Sigmoid colon (tissue), 7 donors: ENCODE data around the gene ANXA3. TPM values are rescaled to one million over a fixed set of nuclear protein-coding genes. Genes with fewer than 3 reads are reported as not detected.

Experiments
- DNase-seq: peaks from one replicate; pipeline ENCODE4 v3.0.0-alpha.2; 2019
- H3K27ac ChIP-seq, 4 donors: fragments of 200-600 bp; sonication (generic); one replicate each; pipeline ENCODE4 v1.5.1; 2016 to 2019; ENCODE audit warnings: mild to moderate bottlenecking in 1 of 4
- H3K27me3 ChIP-seq, 3 donors: fragments of 200-600 bp; sonication (generic); one replicate each; pipeline ENCODE4 v1.5.1; 2019; ENCODE audit warnings: mild to moderate bottlenecking in 1 of 3
- H3K36me3 ChIP-seq, 4 donors: fragments of 200-600 bp; sonication (generic); one replicate each; pipeline ENCODE4 v1.5.1; 2016 to 2019
- H3K4me1 ChIP-seq, 4 donors: fragments of 200-600 bp; sonication (generic); one replicate each; pipeline ENCODE4 v1.5.1; 2017 to 2019
- H3K4me3 ChIP-seq, 4 donors: fragments of 200-600 bp; sonication (generic); one replicate each; pipeline ENCODE4 v1.5.1; 2017 to 2019; ENCODE audit warnings: mild to moderate bottlenecking in 2 of 4, moderate library complexity in 1 of 4
- H3K9me3 ChIP-seq, 4 donors: fragments of 200-600 bp in 3 of 4; sonication (generic) in 3 of 4; one replicate each; pipeline versions ENCODE4 v1.5.1 to v1.6.1; 2013 to 2019
- CTCF ChIP-seq, 4 experiments: fragments of 450-650 bp in 3 of 4; fragments of 200-600 bp in 1 of 4; IDR thresholded peaks; one replicate each; pipeline ENCODE4 v1.5.1; 2016 to 2019; ENCODE audit warnings: antibody characterized with exemption in 4 of 4, mild to moderate bottlenecking in 3 of 4, moderate library complexity in 2 of 4
- EP300 ChIP-seq, 4 donors: sonication (generic); formaldehyde crosslinking; IDR thresholded peaks; one replicate each; pipeline ENCODE4 v1.6.1; 2017; ENCODE audit warnings: antibody characterized with exemption in 4 of 4
- POLR2A ChIP-seq, 2 donors: fragments of 450-650 bp; IDR thresholded peaks; one replicate each; pipeline ENCODE4 v1.6.1; 2016; ENCODE audit warnings: antibody characterized with exemption in 2 of 2, mild to moderate bottlenecking in 2 of 2, moderate library complexity in 2 of 2
- POLR2AphosphoS5 ChIP-seq, 4 donors: sonication (generic); formaldehyde crosslinking; IDR thresholded peaks; one replicate each; pipeline ENCODE4 v1.6.1; 2017; ENCODE audit warnings: antibody characterized with exemption in 4 of 4
- WGBS, 2 donors: extraction: QIAGEN DNeasy Blood & Tissue Kit; methylation state at CpG; one replicate each; pipeline ENCODE4 v1.1.7; 2013; 5-methylcytosine and 5-hydroxymethylcytosine counted together
- intact Hi-C: fragments of 100-400 bp; cut with DNase I; formaldehyde crosslinking; loops from one replicate; pipeline ENCODE4 v1.15.1; 2023
- polyA plus RNA-seq, 3 donors: library from polyadenylated mRNA; stranded (reverse); fragments of 200-250 nt; gene quantifications; one replicate each; pipeline ENCODE4 v1.2.3, GENCODE V29; 2013
- small RNA-seq, 3 donors: library from RNA; depleted of rRNA; stranded (forward); fragments of <200 nt; gene quantifications; one replicate each; pipeline ENCODE3, GENCODE V24; 2016
- total RNA-seq, 4 donors: library from RNA; depleted of rRNA; stranded (reverse); fragments of >200 nt; gene quantifications; one replicate each; pipeline ENCODE4 v1.1.0, GENCODE V29; 2016
- donor health status: healthy with polysubstance abuse.
- donor health status: Bipolar disorder and iron deficiency.
- donor health status: healthy.

ANXA3 gene
- total and polyA plus RNA-seq, 7 donors: 17.8 to 109 (median 46.4) TPM

GRCh38 chr4:78654807-78655206 is 103.2 kb downstream of the ANXA3 start:
- TF ChIP-seq CTCF (IDR thresholded peaks at IDR 0.05) (no peak), POLR2AphosphoS5 (IDR thresholded peaks at IDR 0.05) (no peak), POLR2A (IDR thresholded peaks at IDR 0.05) (no peak), EP300 (IDR thresholded peaks at IDR 0.05) (no peak)
- Histone ChIP-seq H3K4me3 (no peak overlapping the region), H3K36me3 (no peaks in the 10 kb centered on the region), H3K4me1 (peaks cover 0 to 9% (median 0%) of the 10 kb centered on the region in 4 donors), H3K9me3 (no peaks in the 10 kb centered on the region), H3K27ac (no peak overlapping the region), H3K27me3 (no peaks in the 10 kb centered on the region)
- no peak for DNase-seq
- 0 to 69% methylated on average over 1 of the region's 1 CpG for WGBS, 2 donors
- intact Hi-C loops: no loop called here

- no peak for DNase-seq
- Histone ChIP-seq H3K4me3 (no peak overlapping the region), H3K36me3 (no peaks in the 10 kb centered on the region), H3K9me3 (no peaks in the 10 kb centered on the region), H3K4me1 (peaks cover 0 to 8% (median 0%) of the 10 kb centered on the region in 4 donors), H3K27me3 (no peaks in the 10 kb centered on the region), H3K27ac (peak overlapping the region in 1 of 4 donors; percentile 38)
- peak in 1 of 4 donors; percentile 46 for TF ChIP-seq POLR2AphosphoS5 (IDR thresholded peaks at IDR 0.05)
- no peak for TF ChIP-seq EP300 (IDR thresholded peaks at IDR 0.05)
- intact Hi-C loops: no loop called here
- 34 to 67% methylated on average over 7 of the region's 7 CpGs for WGBS, 2 donors
Measured at GRCh38 chr4:78656968-78657445, 105.4 kb downstream of the ANXA3 start.

- intact Hi-C loops: no loop called here
- Histone ChIP-seq H3K27ac (no peak overlapping the region), H3K36me3 (no peaks in the 10 kb centered on the region), H3K27me3 (no peaks in the 10 kb centered on the region), H3K4me3 (no peak overlapping the region), H3K4me1 (no peaks in the 10 kb centered on the region), H3K9me3 (no peaks in the 10 kb centered on the region)
- 83 to 90% methylated on average over 1 of the region's 1 CpG for WGBS, 2 donors
- DNase-seq: no peak
- no peak for TF ChIP-seq CTCF (IDR thresholded peaks at IDR 0.05)
- TF ChIP-seq EP300 (IDR thresholded peaks at IDR 0.05): no peak
- TF ChIP-seq POLR2A (IDR thresholded peaks at IDR 0.05): no peak
- TF ChIP-seq POLR2AphosphoS5 (IDR thresholded peaks at IDR 0.05): no peak
Measured at GRCh38 chr4:78659264-78659663, 107.7 kb downstream of the ANXA3 start.

- 56 to 84% methylated on average over 1 of the region's 1 CpG for WGBS, 2 donors
- no peaks in the 10 kb centered on the region for H3K4me1 ChIP-seq
- intact Hi-C loops: no loop called here
Measured at GRCh38 chr4:78659665-78660064, 108.1 kb downstream of the ANXA3 start.

More at GRCh38 chr4:78659665-78660064, 108.1 kb downstream of the ANXA3 start:
- no peak overlapping the region for H3K4me3 ChIP-seq
- DNase-seq: no peak
- H3K9me3 ChIP-seq: no peaks in the 10 kb centered on the region
- H3K27me3 ChIP-seq: no peaks in the 10 kb centered on the region
- H3K27ac ChIP-seq: no peak overlapping the region
- TF ChIP-seq CTCF (IDR thresholded peaks at IDR 0.05) (no peak), POLR2A (IDR thresholded peaks at IDR 0.05) (no peak)
- H3K36me3 ChIP-seq: no peaks in the 10 kb centered on the region

Small RNA genes within 50 kb of the gene (small RNA-seq; reads per million reads assigned to genes)
- 0 reads per million in 3 donors for gene HIGD1AP13
- 0 reads per million in 3 donors for gene RF00019

Other genes starting within 250 kb of the ANXA3 start
- gene BMP2K, start 224.6 kb downstream of the ANXA3 start, total RNA-seq: 10 to 100 TPM; 30.0 to 37.9 (median 34.5) TPM
- gene BMP2K, start 224.6 kb downstream of the ANXA3 start, polyA plus RNA-seq: 10 to 100 TPM; 13.2 to 19.4 (median 15.5) TPM